Epithelial cell of esophagus (primary cell): ENCODE results near the gene ZBTB39.

Source experiments
- DNase-seq: peaks from one replicate; pipeline ENCODE4 v3.0.0; 2010; ENCODE audit warnings: low read depth
- H3K4me3 ChIP-seq: 2 replicates; pipeline ENCODE4 v1.5.1; 2011; ENCODE audit warnings: mild to moderate bottlenecking, low read length, control low read depth
- TF ChIP-seq, protein P1 (sequence below): IDR thresholded peaks from 2 replicates; pipeline ENCODE4 v1.5.1; 2011; ENCODE audit warnings: low read depth, mild to moderate bottlenecking, low read length, control low read depth, inconsistent platforms; ENCODE audit not compliant: insufficient read depth; ENCODE audit errors: missing control alignments

ZBTB39 gene

DNA sequence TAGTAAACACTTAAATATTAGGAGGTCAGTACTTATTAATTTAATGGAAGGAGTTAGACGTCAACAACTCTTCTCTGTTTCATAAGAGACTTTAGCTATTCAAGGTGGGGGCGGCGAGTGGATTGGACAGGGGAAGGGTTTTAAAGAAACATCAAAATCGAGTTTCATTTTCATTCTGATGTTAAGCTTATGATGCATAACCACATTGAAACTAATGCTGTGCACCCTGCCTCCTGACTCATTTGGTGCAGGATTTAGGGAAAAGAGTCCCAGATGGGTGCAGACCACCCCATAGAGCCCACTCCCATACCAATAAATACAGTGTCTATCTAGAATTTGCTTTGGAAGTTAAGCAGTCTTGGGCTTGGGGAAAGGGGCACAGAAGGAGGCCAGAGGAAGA lies 7.4 kb downstream of the ZBTB39 start:
- TF ChIP-seq, protein P1, sequence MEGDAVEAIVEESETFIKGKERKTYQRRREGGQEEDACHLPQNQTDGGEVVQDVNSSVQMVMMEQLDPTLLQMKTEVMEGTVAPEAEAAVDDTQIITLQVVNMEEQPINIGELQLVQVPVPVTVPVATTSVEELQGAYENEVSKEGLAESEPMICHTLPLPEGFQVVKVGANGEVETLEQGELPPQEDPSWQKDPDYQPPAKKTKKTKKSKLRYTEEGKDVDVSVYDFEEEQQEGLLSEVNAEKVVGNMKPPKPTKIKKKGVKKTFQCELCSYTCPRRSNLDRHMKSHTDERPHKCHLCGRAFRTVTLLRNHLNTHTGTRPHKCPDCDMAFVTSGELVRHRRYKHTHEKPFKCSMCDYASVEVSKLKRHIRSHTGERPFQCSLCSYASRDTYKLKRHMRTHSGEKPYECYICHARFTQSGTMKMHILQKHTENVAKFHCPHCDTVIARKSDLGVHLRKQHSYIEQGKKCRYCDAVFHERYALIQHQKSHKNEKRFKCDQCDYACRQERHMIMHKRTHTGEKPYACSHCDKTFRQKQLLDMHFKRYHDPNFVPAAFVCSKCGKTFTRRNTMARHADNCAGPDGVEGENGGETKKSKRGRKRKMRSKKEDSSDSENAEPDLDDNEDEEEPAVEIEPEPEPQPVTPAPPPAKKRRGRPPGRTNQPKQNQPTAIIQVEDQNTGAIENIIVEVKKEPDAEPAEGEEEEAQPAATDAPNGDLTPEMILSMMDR, result no peak
- DNase-seq, result no peak
- H3K4me3 ChIP-seq, result no peak overlapping the region

DNA sequence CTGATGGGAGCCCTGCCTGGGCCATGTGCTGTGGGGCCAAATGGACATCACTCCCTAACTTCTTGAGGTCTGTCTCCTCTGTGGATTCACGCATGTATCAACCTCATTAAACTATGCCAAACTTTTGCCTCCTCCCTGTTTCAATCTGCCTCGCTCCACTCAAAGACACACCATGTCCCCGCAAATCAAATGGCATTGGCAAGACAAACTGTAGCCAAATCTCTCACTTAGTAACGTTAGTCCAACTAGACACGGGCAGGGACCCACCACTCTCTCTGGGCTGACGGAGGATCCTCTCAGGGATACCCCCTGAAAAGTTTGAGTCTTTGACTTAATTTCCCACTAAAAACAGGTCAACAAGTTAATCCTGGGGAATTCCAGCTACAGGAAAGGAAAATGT lies 8.0 kb downstream of the ZBTB39 start:
- DNase-seq, result no peak
- TF ChIP-seq, protein P1, result no peak
- no peak overlapping the region for H3K4me3 ChIP-seq

DNA sequence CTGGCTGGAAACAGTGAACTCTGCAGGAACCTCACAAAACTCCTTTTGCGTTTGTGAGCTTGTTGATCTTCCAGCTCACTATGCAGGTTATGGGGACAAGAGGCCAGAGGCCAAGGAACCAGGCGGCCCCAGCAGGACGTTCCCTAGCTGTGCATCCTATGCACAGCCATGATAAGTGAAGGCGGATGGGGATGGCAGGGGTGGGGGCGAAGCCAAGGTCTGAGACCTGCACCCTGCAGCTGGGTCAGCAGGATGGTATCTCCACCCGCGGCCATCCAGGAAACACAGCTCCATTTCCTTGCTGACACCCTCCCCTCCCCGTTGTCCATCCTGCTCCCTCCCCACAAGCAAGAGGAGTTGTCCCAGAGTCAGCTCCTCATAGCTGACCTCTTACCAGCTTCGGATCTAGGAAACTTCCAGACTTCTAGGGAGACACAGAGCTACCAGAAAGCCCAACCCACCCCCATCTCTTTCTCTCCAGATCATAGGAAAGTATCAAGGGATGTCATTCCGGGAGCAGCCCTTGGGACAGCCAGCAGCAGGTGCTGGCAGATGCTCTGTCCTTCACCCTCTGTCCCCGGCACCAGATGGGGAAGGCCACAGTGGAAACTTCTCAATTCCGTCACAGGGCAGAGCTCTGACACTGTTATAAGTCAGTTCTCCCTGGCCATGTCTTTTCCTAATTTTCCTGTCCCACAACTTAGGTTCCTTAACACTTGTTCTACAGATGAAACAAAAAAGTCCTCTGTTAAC lies 9.4 kb downstream of the ZBTB39 start:
- TF ChIP-seq, protein P1, result no peak
- no peak for DNase-seq
- H3K4me3 ChIP-seq, result no peak overlapping the region

DNA sequence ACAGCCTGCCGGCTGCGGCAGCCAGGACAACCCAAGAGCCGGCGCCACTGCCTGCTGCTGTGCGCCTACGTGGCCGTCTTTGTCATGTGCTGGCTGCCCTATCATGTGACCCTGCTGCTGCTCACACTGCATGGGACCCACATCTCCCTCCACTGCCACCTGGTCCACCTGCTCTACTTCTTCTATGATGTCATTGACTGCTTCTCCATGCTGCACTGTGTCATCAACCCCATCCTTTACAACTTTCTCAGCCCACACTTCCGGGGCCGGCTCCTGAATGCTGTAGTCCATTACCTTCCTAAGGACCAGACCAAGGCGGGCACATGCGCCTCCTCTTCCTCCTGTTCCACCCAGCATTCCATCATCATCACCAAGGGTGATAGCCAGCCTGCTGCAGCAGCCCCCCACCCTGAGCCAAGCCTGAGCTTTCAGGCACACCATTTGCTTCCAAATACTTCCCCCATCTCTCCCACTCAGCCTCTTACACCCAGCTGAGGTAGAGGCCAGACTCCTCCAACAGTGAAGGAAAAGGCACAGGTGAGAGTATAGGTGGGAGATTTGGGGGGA lies 10.3 kb downstream of the ZBTB39 start:
- TF ChIP-seq, protein P1, result no peak
- DNase-seq, result no peak

DNA sequence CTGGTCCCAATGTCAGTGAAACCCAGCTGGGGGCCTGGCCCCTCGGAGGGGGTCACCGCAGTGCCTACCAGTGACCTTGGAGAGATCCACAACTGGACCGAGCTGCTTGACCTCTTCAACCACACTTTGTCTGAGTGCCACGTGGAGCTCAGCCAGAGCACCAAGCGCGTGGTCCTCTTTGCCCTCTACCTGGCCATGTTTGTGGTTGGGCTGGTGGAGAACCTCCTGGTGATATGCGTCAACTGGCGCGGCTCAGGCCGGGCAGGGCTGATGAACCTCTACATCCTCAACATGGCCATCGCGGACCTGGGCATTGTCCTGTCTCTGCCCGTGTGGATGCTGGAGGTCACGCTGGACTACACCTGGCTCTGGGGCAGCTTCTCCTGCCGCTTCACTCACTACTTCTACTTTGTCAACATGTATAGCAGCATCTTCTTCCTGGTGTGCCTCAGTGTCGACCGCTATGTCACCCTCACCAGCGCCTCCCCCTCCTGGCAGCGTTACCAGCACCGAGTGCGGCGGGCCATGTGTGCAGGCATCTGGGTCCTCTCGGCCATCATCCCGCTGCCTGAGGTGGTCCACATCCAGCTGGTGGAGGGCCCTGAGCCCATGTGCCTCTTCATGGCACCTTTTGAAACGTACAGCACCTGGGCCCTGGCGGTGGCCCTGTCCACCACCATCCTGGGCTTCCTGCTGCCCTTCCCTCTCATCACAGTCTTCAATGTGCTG lies 11.0 kb downstream of the ZBTB39 start:
- DNase-seq, result no peak
- no peak overlapping the region for H3K4me3 ChIP-seq
- TF ChIP-seq, protein P1, result no peak

More for the DNA sequence above, 10.3 kb downstream of the ZBTB39 start:
- H3K4me3 ChIP-seq, result no peak overlapping the region

DNA sequence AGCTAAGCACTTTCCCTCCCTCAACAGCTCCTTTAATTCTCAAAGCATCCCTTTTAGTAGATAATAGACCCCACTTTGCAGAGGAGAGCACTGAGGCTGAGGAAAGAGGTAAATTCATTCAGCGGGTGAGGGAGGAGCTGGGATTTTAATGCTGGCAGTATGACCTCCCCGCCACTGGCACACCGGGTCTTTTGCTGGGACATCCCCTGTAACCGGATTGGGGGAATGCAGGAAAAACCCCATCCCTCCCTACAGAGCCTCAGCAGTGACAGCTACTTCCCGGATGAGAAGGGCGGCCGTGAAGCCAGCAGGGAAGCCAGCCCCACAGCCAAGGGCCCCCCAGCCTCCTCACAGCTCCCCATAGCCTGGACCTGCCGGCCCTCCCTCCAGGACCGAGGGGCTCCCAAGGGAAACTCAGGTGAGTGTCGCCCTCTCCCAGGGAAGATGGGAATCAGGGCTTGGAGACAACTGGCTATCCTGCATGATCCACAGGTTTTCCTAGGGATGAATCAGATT lies 12.1 kb downstream of the ZBTB39 start:
- DNase-seq, result no peak
- H3K4me3 ChIP-seq, result no peak overlapping the region
- TF ChIP-seq, protein P1, result no peak
